Sigmoid colon (tissue), 4 donors: Measurements from ENCODE around the gene ALOX5.
"Not testable (repeated sequence)": the region's sequence is repeated elsewhere in the genome, so short reads cannot be mapped to it uniquely, and the experiment has no call there.

Source experiments
- CTCF ChIP-seq, 4 experiments: fragments of 450-650 bp in 3 of 4; fragments of 200-600 bp in 1 of 4; IDR thresholded peaks; one replicate each; pipeline ENCODE4 v1.5.1; 2016 to 2019; ENCODE audit warnings: antibody characterized with exemption in 4 of 4, mild to moderate bottlenecking in 3 of 4, moderate library complexity in 2 of 4
- EP300 ChIP-seq, 4 donors: sonication (generic); formaldehyde crosslinking; IDR thresholded peaks; one replicate each; pipeline ENCODE4 v1.6.1; 2017; ENCODE audit warnings: antibody characterized with exemption in 4 of 4
- POLR2A ChIP-seq, 2 donors: fragments of 450-650 bp; IDR thresholded peaks; one replicate each; pipeline ENCODE4 v1.6.1; 2016; ENCODE audit warnings: antibody characterized with exemption in 2 of 2, mild to moderate bottlenecking in 2 of 2, moderate library complexity in 2 of 2

DNA sequence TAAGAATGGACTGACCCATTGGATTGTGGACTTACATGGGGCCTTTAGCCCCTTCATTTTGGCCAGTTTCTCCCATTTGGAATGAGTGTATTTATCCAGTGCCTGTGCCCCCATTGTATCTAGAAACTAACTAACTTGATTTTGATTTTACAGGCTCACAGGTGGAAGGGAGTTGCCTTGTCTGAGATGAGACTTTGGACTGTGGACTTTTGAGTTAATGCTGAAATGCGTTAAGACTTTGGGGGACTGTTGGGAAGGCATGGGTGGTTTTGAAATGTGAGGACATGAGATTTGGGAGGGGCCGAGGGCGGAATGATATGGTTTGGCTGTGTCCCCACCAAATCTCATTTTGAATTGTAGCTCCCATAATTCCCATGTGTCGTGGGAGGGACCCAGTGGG lies 107.1 kb downstream of the ALOX5 start:
- not testable (repeated sequence) for TF ChIP-seq CTCF, EP300, POLR2A (IDR thresholded peaks at IDR 0.05)
